NB4 (cell line): Measurements from ENCODE around the gene STX3.

ENCODE experiments used
- MYC ChIP-seq: IDR thresholded peaks from 2 replicates; pipeline ENCODE4 v1.6.1; 2011; ENCODE audit warnings: low read depth, low read length
- POLR2A ChIP-seq: IDR thresholded peaks from 2 replicates; pipeline ENCODE4 v1.6.1; 2011; ENCODE audit warnings: mild to moderate bottlenecking; ENCODE audit not compliant: insufficient read length; ENCODE audit errors: extremely low read depth
- TF ChIP-seq, protein P1 (sequence below): IDR thresholded peaks from one replicate; pipeline ENCODE4 v1.5.1; 2012; ENCODE audit warnings: low read depth, low read length

DNA sequence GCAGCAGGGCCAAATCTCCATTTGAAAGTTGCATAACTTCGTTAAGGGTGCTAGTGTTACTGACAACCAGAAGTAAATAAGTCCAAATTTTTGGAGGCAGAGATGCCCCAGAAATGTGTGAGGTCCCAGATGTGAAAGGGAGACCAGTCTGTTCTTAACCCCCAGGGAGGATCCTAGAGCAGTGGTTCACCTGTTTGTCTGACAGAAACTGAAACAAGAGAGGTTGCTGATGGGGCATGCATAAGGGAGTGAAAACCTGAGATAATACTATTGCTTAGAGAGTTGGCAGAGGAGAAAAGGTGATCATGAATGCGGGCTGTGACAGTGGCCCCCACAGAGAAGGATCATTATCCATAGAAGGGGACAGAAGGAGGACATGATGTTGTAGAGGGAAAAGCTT lies 86.3 kb downstream of the STX3 start:
- TF ChIP-seq, protein P1, sequence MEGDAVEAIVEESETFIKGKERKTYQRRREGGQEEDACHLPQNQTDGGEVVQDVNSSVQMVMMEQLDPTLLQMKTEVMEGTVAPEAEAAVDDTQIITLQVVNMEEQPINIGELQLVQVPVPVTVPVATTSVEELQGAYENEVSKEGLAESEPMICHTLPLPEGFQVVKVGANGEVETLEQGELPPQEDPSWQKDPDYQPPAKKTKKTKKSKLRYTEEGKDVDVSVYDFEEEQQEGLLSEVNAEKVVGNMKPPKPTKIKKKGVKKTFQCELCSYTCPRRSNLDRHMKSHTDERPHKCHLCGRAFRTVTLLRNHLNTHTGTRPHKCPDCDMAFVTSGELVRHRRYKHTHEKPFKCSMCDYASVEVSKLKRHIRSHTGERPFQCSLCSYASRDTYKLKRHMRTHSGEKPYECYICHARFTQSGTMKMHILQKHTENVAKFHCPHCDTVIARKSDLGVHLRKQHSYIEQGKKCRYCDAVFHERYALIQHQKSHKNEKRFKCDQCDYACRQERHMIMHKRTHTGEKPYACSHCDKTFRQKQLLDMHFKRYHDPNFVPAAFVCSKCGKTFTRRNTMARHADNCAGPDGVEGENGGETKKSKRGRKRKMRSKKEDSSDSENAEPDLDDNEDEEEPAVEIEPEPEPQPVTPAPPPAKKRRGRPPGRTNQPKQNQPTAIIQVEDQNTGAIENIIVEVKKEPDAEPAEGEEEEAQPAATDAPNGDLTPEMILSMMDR, result no peak
- no peak for TF ChIP-seq POLR2A
- no peak for TF ChIP-seq MYC
